Uterus (tissue), 2 donors: Measurements from ENCODE around the gene TEX55.

Experiments used
- POLR2A ChIP-seq, 2 donors: fragments of 450-650 bp; IDR thresholded peaks; one replicate each; pipeline ENCODE4 v1.6.1; 2016; ENCODE audit warnings: antibody characterized with exemption in 2 of 2, mild to moderate bottlenecking in 1 of 2, moderate library complexity in 1 of 2
- TF ChIP-seq, protein P1 (sequence below), 4 experiments: fragments of 200-600 bp in 2 of 4; fragments of 450-650 bp in 2 of 4; sonication (generic) in 2 of 4; IDR thresholded peaks; one replicate each; pipeline ENCODE4 v1.5.1; 2016 to 2019; ENCODE audit warnings: antibody characterized with exemption in 4 of 4, mild to moderate bottlenecking in 2 of 4, moderate library complexity in 1 of 4

- TF ChIP-seq, protein P1, sequence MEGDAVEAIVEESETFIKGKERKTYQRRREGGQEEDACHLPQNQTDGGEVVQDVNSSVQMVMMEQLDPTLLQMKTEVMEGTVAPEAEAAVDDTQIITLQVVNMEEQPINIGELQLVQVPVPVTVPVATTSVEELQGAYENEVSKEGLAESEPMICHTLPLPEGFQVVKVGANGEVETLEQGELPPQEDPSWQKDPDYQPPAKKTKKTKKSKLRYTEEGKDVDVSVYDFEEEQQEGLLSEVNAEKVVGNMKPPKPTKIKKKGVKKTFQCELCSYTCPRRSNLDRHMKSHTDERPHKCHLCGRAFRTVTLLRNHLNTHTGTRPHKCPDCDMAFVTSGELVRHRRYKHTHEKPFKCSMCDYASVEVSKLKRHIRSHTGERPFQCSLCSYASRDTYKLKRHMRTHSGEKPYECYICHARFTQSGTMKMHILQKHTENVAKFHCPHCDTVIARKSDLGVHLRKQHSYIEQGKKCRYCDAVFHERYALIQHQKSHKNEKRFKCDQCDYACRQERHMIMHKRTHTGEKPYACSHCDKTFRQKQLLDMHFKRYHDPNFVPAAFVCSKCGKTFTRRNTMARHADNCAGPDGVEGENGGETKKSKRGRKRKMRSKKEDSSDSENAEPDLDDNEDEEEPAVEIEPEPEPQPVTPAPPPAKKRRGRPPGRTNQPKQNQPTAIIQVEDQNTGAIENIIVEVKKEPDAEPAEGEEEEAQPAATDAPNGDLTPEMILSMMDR (IDR thresholded peaks at IDR 0.05), result peak in 1 of 4 experiments; percentile 14
- TF ChIP-seq POLR2A (IDR thresholded peaks at IDR 0.05), result no peak
These were observed at the start of gene TEX55 for GRCh38 chr3:119145500-119146167.
